Measurements from ENCODE around the gene GPR153.
"Not testable (repeated sequence)": the region's sequence is repeated elsewhere in the genome, so short reads cannot be mapped to it uniquely, and the experiment has no call there.

Gene GPR153

GRCh38 chr1:6260961-6261614, at the start of gene GPR153:
Gene GPR153 (minus strand): TSS chr1:6261098. CDS start chr1:6254905, 6,193 bp downstream.
- H3K4me3 ChIP-seq = peak within 1 kb of the TSS; percentile 76
- DNase-seq (ENCODE audit: low spot score) = no peak

GRCh38 chr1:6310116-6310848, 49.4 kb upstream of the GPR153 start:
- TF ChIP-seq CTCF (IDR thresholded peaks at IDR 0.05) = no peak
- H3K27ac ChIP-seq = no peak overlapping the region
- H3K4me3 ChIP-seq = no peak overlapping the region
- no peak for DNase-seq (ENCODE audit: low spot score)

More at GRCh38 chr1:6260961-6261614, at the start of gene GPR153:
- TF ChIP-seq CTCF (IDR thresholded peaks at IDR 0.05) = no peak
- H3K27ac ChIP-seq = peak within 1 kb of the TSS in 1 of 2 donors; percentile 58

GRCh38 chr1:6309564-6309963, 48.7 kb upstream of the GPR153 start:
- DNase-seq (ENCODE audit: low spot score) = no peak
- H3K27ac ChIP-seq = no peak overlapping the region
- H3K4me3 ChIP-seq = no peak overlapping the region
- no peak for TF ChIP-seq CTCF (IDR thresholded peaks at IDR 0.05)

- no peak for TF ChIP-seq CTCF (IDR thresholded peaks at IDR 0.05)
- no peak for DNase-seq (ENCODE audit: low spot score)
- H3K27ac ChIP-seq = no peak overlapping the region
- H3K4me3 ChIP-seq = no peak overlapping the region
Measured at GRCh38 chr1:6308449-6308848, 47.6 kb upstream of the GPR153 start.

GRCh38 chr1:6307682-6308081, 46.8 kb upstream of the GPR153 start:
- H3K27ac ChIP-seq; DNase-seq (ENCODE audit: low spot score); H3K4me3 ChIP-seq: not testable (repeated sequence)

GRCh38 chr1:6307099-6307498, 46.2 kb upstream of the GPR153 start:
- no peak overlapping the region for H3K27ac ChIP-seq
- no peak for TF ChIP-seq CTCF (IDR thresholded peaks at IDR 0.05)
- no peak for DNase-seq (ENCODE audit: low spot score)
- no peak overlapping the region for H3K4me3 ChIP-seq

GRCh38 chr1:6303397-6304012, 42.6 kb upstream of the GPR153 start:
- no peak for TF ChIP-seq CTCF (IDR thresholded peaks at IDR 0.05)
- DNase-seq (ENCODE audit: low spot score) = no peak
- Histone ChIP-seq H3K4me3 (no peak overlapping the region), H3K27ac (no peak overlapping the region)

All from coronary artery (tissue), 2 donors.